Nephron (organoid): Measurements from ENCODE around the gene HAPSTR1.

Experiments used
- H3K27ac Mint-ChIP-seq, 3 experiments: 2 replicates each; pipeline ENCODE4 v1.8.0; 2020; ENCODE audit warnings: mixed read lengths in 3 of 3, mild to moderate bottlenecking in 2 of 3, moderate library complexity in 1 of 3
- H3K27me3 Mint-ChIP-seq: 2 replicates; pipeline ENCODE4 v1.8.0; 2021; ENCODE audit warnings: low read depth, mild to moderate bottlenecking, moderate library complexity, mixed read lengths
- H3K36me3 Mint-ChIP-seq: 2 replicates; pipeline ENCODE4 v1.8.0; 2020; ENCODE audit warnings: low read depth, mixed read lengths
- H3K4me1 Mint-ChIP-seq: 2 replicates; pipeline ENCODE4 v1.8.0; 2020; ENCODE audit warnings: mixed read lengths
- H3K4me3 Mint-ChIP-seq, 3 experiments: 2 replicates each; pipeline ENCODE4 v1.8.0; 2020; ENCODE audit warnings: mild to moderate bottlenecking in 3 of 3, mixed read lengths in 3 of 3, moderate library complexity in 2 of 3
- H3K9me3 Mint-ChIP-seq: 2 replicates; pipeline ENCODE4 v1.8.0; 2020; ENCODE audit warnings: mixed read lengths
- CTCF ChIP-seq, 3 experiments: fragments of 200-600 bp; sonication (generic); IDR thresholded peaks; one replicate each; pipeline ENCODE4 v1.5.0; 2021; ENCODE audit warnings: antibody characterized with exemption in 3 of 3; ENCODE audit not compliant: unreplicated experiment in 3 of 3

The HAPSTR1 gene

GRCh38 chr16:9061358-9061813 is 30.1 kb upstream of the HAPSTR1 start:
- Mint-ChIP-seq H3K36me3 (no peaks in the 10 kb centered on the region), H3K4me1 (peaks cover 5% of the 10 kb centered on the region), H3K27ac (peak overlapping the region in 1 of 3 experiments; percentile 40), H3K27me3 (no peaks in the 10 kb centered on the region), H3K4me3 (no peak overlapping the region), H3K9me3 (no peaks in the 10 kb centered on the region)
- TF ChIP-seq CTCF (IDR thresholded peaks at IDR 0.05; ENCODE audit: unreplicated experiment in 3 of 3), result no peak

GRCh38 chr16:9062301-9062700 is 29.1 kb upstream of the HAPSTR1 start:
- no peaks in the 10 kb centered on the region for H3K9me3 Mint-ChIP-seq
- TF ChIP-seq CTCF (IDR thresholded peaks at IDR 0.05; ENCODE audit: unreplicated experiment in 3 of 3), result no peak
- H3K27me3 Mint-ChIP-seq, result peaks cover 3% of the 10 kb centered on the region
- peaks cover 5% of the 10 kb centered on the region for H3K4me1 Mint-ChIP-seq
- H3K36me3 Mint-ChIP-seq, result no peaks in the 10 kb centered on the region
- no peak overlapping the region for H3K27ac Mint-ChIP-seq
- H3K4me3 Mint-ChIP-seq, result no peak overlapping the region

GRCh38 chr16:9065077-9065476 is 26.4 kb upstream of the HAPSTR1 start:
- TF ChIP-seq CTCF (IDR thresholded peaks at IDR 0.05; ENCODE audit: unreplicated experiment in 3 of 3), result no peak
- no peaks in the 10 kb centered on the region for H3K9me3 Mint-ChIP-seq
- no peak overlapping the region for H3K27ac Mint-ChIP-seq
- no peak overlapping the region for H3K4me3 Mint-ChIP-seq
- peaks cover 3% of the 10 kb centered on the region for H3K27me3 Mint-ChIP-seq
- H3K4me1 Mint-ChIP-seq, result peaks cover 5% of the 10 kb centered on the region
- no peaks in the 10 kb centered on the region for H3K36me3 Mint-ChIP-seq

- Mint-ChIP-seq H3K9me3 (no peaks in the 10 kb centered on the region), H3K4me1 (no peaks in the 10 kb centered on the region), H3K27me3 (peaks cover 10% of the 10 kb centered on the region), H3K36me3 (no peaks in the 10 kb centered on the region), H3K4me3 (no peak overlapping the region), H3K27ac (no peak overlapping the region)
- TF ChIP-seq CTCF (IDR thresholded peaks at IDR 0.05; ENCODE audit: unreplicated experiment in 3 of 3), result no peak
These were observed 22.6 kb upstream of the HAPSTR1 start for GRCh38 chr16:9068886-9069285.

- no peaks in the 10 kb centered on the region for H3K9me3 Mint-ChIP-seq
- no peak overlapping the region for H3K27ac Mint-ChIP-seq
- TF ChIP-seq CTCF (IDR thresholded peaks at IDR 0.05; ENCODE audit: unreplicated experiment in 3 of 3), result no peak
- H3K36me3 Mint-ChIP-seq, result no peaks in the 10 kb centered on the region
- H3K4me3 Mint-ChIP-seq, result no peak overlapping the region
- H3K27me3 Mint-ChIP-seq, result peaks cover 10% of the 10 kb centered on the region
- H3K4me1 Mint-ChIP-seq, result no peaks in the 10 kb centered on the region
These were observed 21.2 kb upstream of the HAPSTR1 start for GRCh38 chr16:9070254-9070653.

- Mint-ChIP-seq H3K27ac (no peak overlapping the region), H3K4me1 (no peaks in the 10 kb centered on the region), H3K27me3 (peaks cover 13% of the 10 kb centered on the region), H3K36me3 (no peaks in the 10 kb centered on the region), H3K9me3 (no peaks in the 10 kb centered on the region), H3K4me3 (no peak overlapping the region)
- TF ChIP-seq CTCF (IDR thresholded peaks at IDR 0.05; ENCODE audit: unreplicated experiment in 3 of 3), result no peak
These were observed 20.1 kb upstream of the HAPSTR1 start for GRCh38 chr16:9071377-9071776.
